ENCODE measurements around the gene LRRC59.
"Not testable (repeated sequence)": the region's sequence is repeated elsewhere in the genome, so short reads cannot be mapped to it uniquely, and the experiment has no call there.

Gene LRRC59

DNA sequence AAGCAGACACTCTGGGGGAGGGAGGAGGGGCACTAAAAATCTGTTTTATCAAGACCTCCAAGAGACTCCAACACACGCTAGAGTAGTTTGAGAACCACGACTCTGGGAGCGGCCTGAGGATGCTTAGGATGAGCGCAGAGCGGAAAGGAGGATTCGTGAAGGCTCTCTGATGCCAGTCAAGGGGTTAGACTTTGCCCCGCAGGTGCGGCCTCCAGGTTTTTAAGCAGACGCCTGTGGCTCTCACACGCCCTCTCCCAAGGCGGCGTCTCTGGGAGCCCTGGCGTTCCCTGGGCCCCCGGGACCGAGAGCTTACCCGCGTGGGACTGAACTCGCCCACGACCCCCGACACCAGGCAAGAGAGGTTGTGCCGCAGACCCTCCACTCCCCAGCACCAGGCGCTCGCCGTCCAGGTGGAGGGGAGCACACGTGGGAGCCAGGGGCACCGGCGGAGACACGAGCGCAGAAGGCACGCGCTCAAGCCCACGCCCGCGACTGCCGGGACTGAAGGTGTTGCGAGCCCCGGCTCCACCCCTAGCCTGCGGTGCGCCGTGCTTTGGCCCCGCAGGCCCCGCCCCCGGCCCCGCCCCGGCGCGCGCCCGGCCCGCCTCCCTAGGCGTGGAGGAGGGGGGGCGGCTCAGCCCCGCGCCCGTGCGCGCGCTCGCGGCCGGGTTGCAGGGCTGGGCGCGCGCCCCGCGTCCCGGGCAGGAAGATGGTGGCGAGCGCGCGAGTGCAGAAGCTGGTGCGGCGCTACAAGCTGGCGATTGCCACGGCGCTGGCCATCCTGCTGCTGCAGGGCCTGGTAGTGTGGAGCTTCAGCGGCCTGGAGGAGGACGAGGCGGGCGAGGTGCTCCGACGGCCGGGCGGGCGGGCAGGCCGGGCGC, 51.7 kb downstream of the LRRC59 start, which contains the start of gene XYLT2:
Gene XYLT2 (plus strand): TSS at position 695 of the 881 bp plus-strand sequence. CDS start 15 bp downstream, at position 710.
- DNase-seq = peak; percentile 85 to 96 (median 89)

DNA sequence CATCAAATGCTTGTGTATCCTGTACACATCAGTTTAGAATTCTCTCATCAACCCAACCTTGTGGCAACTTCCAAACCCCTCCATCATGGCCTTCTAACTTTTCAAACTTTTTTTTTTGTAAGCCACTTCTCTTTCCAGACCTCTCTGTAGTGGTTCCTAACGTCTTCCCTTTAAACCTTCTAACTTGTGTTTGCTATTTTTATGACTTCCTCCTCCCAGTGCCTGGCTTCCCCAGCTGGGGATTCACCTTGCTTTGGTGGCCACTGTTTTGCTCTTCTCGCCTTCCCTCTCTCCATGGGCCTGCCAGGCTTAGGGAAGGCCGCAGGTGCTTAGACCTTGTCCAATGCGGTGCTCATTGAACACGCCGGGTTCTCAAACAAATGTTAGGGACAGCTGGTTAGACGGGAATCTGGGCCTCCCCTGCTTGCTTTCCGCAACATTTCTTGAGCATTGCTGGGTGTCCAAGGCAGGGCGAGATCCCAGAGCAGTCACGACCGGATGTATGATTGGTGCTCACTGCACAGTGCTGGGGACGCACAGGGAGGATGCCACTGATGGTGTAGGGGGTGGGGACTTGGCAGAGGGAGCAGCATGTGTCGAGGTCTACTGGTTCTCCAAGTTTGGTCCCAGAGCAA, 52.5 kb downstream of the LRRC59 start:
- DNase-seq = no peak

DNA sequence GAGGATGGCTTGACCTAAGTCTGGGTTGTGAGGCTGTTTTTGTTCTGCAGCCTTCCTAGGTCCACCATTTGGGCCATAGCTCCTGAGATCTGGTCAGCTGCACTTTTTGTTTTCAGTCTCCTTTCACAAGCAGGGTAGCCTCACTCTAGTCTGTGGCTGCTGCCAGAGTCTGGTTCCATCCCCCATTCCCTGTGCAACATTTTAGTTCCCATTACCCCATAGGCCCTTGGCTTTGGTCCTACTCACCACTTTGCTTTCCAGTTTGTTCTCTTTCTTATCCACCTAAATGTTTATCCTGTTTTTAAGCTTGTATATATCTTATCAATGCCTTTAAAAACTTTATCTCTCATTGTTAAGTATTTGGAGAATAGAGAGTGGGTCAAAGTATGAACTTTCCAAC, 57.9 kb downstream of the LRRC59 start:
- DNase-seq = no peak

DNA sequence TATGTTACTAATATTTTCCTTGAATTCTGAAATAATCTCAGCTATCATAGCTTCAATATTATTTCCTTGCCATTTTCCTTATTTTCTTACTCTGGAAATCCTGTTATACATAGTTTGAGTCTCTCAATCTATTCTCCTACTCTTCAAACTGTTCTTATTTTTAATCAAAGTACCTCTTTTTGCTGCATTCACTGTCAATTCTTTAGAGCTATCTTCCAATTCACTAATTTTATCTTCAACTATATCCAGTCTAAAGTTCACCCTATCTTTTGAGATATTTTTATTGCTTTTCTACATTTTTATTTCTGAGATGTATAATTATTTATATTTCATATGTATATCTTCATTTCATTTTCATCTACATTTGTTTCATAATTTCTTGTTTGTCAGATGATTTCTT, 58.7 kb downstream of the LRRC59 start:
- no peak for DNase-seq

DNA sequence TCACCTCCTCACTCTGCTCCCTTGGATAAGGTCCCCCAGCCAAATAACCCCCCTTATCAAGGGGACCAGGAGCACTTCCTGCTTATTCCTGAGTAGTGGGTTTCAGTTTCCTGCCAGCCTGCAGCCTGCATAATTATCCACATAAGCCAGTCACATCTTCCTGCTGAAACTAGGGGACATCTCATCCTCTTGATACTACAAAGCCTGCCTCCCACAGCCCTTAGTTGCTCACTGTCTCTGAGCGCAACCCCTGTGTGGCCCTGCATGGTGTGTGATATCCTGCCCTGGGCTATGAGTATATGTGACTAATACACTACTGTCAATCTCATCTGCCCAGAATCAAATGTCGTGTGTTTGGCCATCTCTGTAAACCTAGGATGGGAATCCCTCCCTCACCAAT, 59.4 kb downstream of the LRRC59 start:
- no peak for DNase-seq

DNA sequence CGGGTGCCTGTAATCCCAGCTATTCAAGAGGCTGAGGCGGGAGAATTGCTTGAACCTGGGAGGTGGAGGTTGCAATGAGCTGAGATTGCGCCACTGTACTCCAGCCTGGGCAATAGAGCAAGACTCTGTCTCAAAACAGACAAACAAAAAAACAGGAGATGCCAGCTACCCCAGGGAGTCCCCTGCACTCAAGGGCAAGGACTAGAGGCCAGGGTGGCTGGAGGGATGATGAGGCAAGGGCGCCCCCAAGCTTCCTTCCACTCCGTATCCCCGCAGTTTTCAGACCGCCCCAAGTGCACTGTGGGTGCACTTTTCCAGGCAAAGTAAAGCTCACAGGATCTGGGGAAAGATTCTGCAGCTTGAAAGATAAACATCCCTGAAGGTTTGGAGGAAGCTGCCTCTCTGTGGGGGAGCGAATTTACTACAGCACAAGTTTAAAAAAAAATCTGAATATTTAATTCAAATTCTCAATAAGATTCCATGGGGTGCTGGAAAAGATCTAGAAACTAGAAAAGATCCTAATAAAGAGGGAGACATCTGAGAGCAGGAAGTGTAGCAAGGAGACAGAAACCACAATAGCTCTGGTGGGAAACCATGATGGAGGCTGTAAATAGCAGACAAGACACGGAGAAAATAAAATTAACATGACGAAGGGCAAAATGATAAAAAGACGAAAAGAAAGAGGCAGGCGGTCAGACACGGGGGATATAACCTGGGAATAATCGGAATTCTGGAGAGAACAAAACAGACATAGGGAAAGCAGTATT, 63.8 kb downstream of the LRRC59 start:
- not testable (repeated sequence) for DNase-seq

DNA sequence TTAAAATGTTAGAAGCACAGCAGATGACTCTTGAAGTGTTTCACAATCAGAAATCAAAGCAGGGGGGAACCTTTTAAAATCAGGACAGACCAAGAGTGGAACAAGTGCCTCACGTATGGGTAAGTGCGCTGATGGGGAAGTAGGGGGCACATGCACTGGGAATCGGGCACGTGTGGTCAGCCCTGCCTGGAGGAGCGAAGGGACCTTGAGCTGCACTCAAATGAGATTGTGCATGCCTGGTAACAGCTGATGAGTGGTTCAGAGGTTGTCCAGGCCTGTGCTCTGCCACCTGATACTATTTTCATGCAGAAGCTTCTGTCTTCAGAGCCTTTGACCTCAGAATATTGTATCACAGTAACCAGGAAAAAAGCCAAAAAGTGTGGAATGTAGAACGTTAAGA, 65.1 kb downstream of the LRRC59 start:
- no peak for DNase-seq

All from stimulated activated naive CD4-positive, alpha-beta T cell (primary cell).